Cardiac muscle cell (in vitro differentiated cells and primary cell): Measurements from ENCODE around the gene LSM4. TPM values are rescaled to one million over a fixed set of nuclear protein-coding genes. Genes with fewer than 3 reads are reported as not detected.
"Not testable (repeated sequence)": the region's sequence is repeated elsewhere in the genome, so short reads cannot be mapped to it uniquely, and the experiment has no call there.

ENCODE experiments used
- DNase-seq, 2 donors: peaks; one replicate each; pipeline versions ENCODE4 v3.0.0 to v3.0.0-alpha.2; 2010 to 2017; ENCODE audit warnings: low read depth in 1 of 2, low spot score in 1 of 2
- H3K27ac ChIP-seq: fragments of 200-600 bp; sonication (generic); 2 replicates; pipeline ENCODE4 v1.5.1; 2016
- H3K27me3 ChIP-seq: fragments of 200-600 bp; sonication (generic); 2 replicates; pipeline ENCODE4 v1.6.0; 2016; ENCODE audit warnings: control low read depth
- H3K36me3 ChIP-seq: fragments of 200-600 bp; sonication (generic); 2 replicates; pipeline ENCODE4 v1.5.1; 2016; ENCODE audit warnings: control low read depth
- H3K4me1 ChIP-seq: fragments of 200-600 bp; sonication (generic); 2 replicates; pipeline ENCODE4 v1.8.1; 2017; ENCODE audit warnings: low read depth, mild to moderate bottlenecking, mixed run types
- H3K4me3 ChIP-seq: fragments of 200-600 bp; sonication (generic); 2 replicates; pipeline ENCODE4 v1.5.1; 2016; ENCODE audit warnings: mild to moderate bottlenecking
- H3K9me3 ChIP-seq: fragments of 200-600 bp; sonication (generic); 2 replicates; pipeline ENCODE4 v1.5.1; 2017; ENCODE audit warnings: low read depth, mild to moderate bottlenecking, control low read depth
- CTCF ChIP-seq: IDR thresholded peaks from 2 replicates; pipeline ENCODE4 v1.5.1; 2012; ENCODE audit warnings: low read depth, mild to moderate bottlenecking, low read length
- polyA plus RNA-seq: library from polyadenylated mRNA; unstranded; fragments of >200 nt; fragmentation: Nextera tagmentation; extraction: Ambion mirVana; gene quantifications from 2 replicates; pipeline ENCODE4 v1.2.1, GENCODE V29; 2016
- total RNA-seq: library from RNA; depleted of rRNA; stranded (reverse); fragments of >200 nt; gene quantifications from 2 replicates; pipeline ENCODE4 v1.2.3, GENCODE V29; 2016

The LSM4 gene
- total and polyA plus RNA-seq, 2 experiments from 2014 or later, result 418 to 493 TPM

GRCh38 chr19:18363787-18364186 lies 40.9 kb upstream of the LSM4 start:
- no peak overlapping the region for H3K27ac ChIP-seq
- no peak for DNase-seq

GRCh38 chr19:18362934-18363542 lies 40.2 kb upstream of the LSM4 start:
- no peak overlapping the region for H3K27ac ChIP-seq
- H3K4me3 ChIP-seq, result no peak overlapping the region
- no peak for TF ChIP-seq CTCF
- H3K36me3 ChIP-seq, result peaks cover 2% of the 10 kb centered on the region
- H3K4me1 ChIP-seq, result peaks cover 9% of the 10 kb centered on the region
- H3K9me3 ChIP-seq, result no peaks in the 10 kb centered on the region
- no peaks in the 10 kb centered on the region for H3K27me3 ChIP-seq
- peak in 1 of 2 donors; percentile 38 for DNase-seq

More at GRCh38 chr19:18363787-18364186, 40.9 kb upstream of the LSM4 start:
- Histone ChIP-seq H3K9me3 (no peaks in the 10 kb centered on the region), H3K27me3 (no peaks in the 10 kb centered on the region), H3K4me3 (no peak overlapping the region), H3K36me3 (peaks cover 2% of the 10 kb centered on the region), H3K4me1 (peaks cover 9% of the 10 kb centered on the region)
- no peak for TF ChIP-seq CTCF

- no peak for TF ChIP-seq CTCF
- Histone ChIP-seq H3K9me3 (no peaks in the 10 kb centered on the region), H3K4me3 (no peak overlapping the region), H3K36me3 (peaks cover 10% of the 10 kb centered on the region), H3K4me1 (peaks cover 9% of the 10 kb centered on the region), H3K27ac (no peak overlapping the region), H3K27me3 (no peaks in the 10 kb centered on the region)
- no peak for DNase-seq
These were observed 38.8 kb upstream of the LSM4 start for GRCh38 chr19:18361646-18362045.

- Histone ChIP-seq H3K27me3 (no peaks in the 10 kb centered on the region), H3K4me1 (no peaks in the 10 kb centered on the region), H3K27ac (no peak overlapping the region), H3K9me3 (no peaks in the 10 kb centered on the region), H3K36me3 (peaks cover 14% of the 10 kb centered on the region), H3K4me3 (no peak overlapping the region)
- TF ChIP-seq CTCF, result no peak
- no peak for DNase-seq
These were observed 34.2 kb upstream of the LSM4 start for GRCh38 chr19:18357041-18357440.

GRCh38 chr19:18354743-18355142 lies 31.9 kb upstream of the LSM4 start:
- not testable (repeated sequence) for H3K4me3 ChIP-seq, H3K4me1 ChIP-seq, H3K27ac ChIP-seq, DNase-seq, H3K27me3 ChIP-seq, H3K9me3 ChIP-seq
- peaks cover 14% of the 10 kb centered on the region for H3K36me3 ChIP-seq

- no peak for DNase-seq
- Histone ChIP-seq H3K27ac (no peak overlapping the region), H3K27me3 (no peaks in the 10 kb centered on the region), H3K4me3 (no peak overlapping the region), H3K36me3 (peaks cover 12% of the 10 kb centered on the region), H3K9me3 (no peaks in the 10 kb centered on the region), H3K4me1 (no peaks in the 10 kb centered on the region)
- TF ChIP-seq CTCF, result no peak
These were observed 30.6 kb upstream of the LSM4 start for GRCh38 chr19:18353378-18354005.
